SK-N-MC (cell line): ENCODE results near the gene PTGR3.

Source experiments
- FOXP2 ChIP-seq: optimal IDR thresholded peaks from 2 replicates; pipeline ENCODE3; 2011; ENCODE audit warnings: mild to moderate bottlenecking, moderate library complexity; ENCODE audit not compliant: insufficient read depth; ENCODE audit errors: extremely low read length, control extremely low read depth
- POLR2AphosphoS5 ChIP-seq: IDR thresholded peaks from 2 replicates; pipeline ENCODE4 v1.6.1; 2012; ENCODE audit warnings: mild to moderate bottlenecking, low read depth, low read length, borderline replicate concordance

- no peak for TF ChIP-seq POLR2AphosphoS5
- TF ChIP-seq FOXP2: no peak
Observed at GRCh38 chr18:75221397-75221796, 12.5 kb upstream of the PTGR3 start.
